CD4-positive, alpha-beta T cell treated with Interleukin-17A for 4 hours (primary cell): ENCODE measurements around the gene LENG8.

Experiments used
- DNase-seq: peaks from one replicate; pipeline ENCODE4 v3.0.0-alpha.2; 2020; ENCODE audit warnings: mixed read lengths

Gene LENG8

GRCh38 chr19:54448774-54449700 is at the start of gene LENG8:
Gene LENG8, plus strand, starts transcription at chr19:54449199. Its CDS starts 2,146 bp downstream, at chr19:54451345.
- peak; percentile 97 for DNase-seq

GRCh38 chr19:54400913-54401312 is 48.1 kb upstream of the LENG8 start:
- no peak for DNase-seq

DNA sequence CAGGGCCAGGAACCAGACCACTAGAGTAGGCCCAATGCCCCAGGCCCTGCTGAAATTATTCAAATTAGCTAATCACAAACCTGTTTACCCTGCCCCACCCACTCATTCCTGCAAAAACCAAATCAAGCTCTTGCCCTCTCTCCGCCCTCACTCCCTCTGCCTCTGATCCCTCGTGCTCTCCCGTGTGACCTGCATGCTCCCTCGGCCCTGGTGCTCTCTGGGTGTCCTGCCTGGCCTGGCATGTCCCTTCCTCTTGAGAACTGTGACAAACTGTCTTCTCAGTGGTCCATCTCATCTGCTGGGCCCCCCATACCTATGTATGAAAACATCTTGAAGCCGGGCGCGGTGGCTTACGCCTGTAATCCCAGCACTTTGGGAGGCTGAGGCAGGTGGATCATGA is 45.9 kb upstream of the LENG8 start:
- DNase-seq: no peak

- no peak for DNase-seq
Measured at GRCh38 chr19:54405628-54406027, 43.4 kb upstream of the LENG8 start.

DNA sequence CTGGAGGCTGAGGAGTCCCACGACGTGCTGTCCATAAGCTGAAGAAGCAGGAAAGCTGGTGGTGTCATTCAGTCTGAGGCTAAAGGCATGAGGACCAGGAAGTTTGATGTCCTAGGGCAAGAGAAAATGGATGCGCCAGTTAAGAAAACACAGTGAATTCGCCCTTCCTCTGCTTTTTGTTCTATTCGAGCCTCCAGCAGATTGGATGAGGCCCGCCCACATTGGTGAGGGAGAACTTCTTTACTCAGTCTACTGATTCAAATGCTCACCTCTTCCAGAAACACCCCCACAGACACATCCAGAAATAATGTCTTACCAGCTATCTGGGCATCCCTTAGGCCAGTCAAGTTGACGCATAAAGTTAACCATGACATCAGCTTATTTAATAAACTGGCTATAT is 41.2 kb upstream of the LENG8 start:
- DNase-seq: no peak

- no peak for DNase-seq
Measured at GRCh38 chr19:54408456-54409026, 40.5 kb upstream of the LENG8 start.

- DNase-seq: no peak
Measured at GRCh38 chr19:54411033-54411432, 38.0 kb upstream of the LENG8 start.

DNA sequence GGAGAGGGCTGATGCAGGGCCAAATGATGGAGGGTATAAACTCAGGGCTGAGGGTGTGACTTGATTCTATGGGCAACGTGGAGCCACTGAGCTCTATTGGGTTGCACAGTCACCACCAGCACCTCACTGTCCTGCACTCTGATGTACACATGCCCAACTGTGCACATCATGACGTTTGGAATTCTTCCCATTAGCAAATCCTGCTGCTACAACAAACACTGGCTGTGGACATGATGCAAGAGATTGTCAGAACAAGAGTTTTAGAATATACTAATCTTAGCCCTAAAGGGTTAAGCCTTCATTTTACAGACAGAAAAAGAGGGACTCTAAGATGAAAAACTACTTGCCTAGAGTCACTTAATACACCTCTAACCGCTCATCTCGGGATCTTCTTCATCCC is 36.1 kb upstream of the LENG8 start:
- DNase-seq: no peak

GRCh38 chr19:54414156-54414555 is 34.8 kb upstream of the LENG8 start:
- no peak for DNase-seq

- peak; percentile 42 for DNase-seq
Measured at GRCh38 chr19:54415208-54415900, 33.6 kb upstream of the LENG8 start, which contains the start of gene TTYH1. Gene TTYH1, plus strand, starts transcription at chr19:54415464. Its CDS starts 89 bp downstream, at chr19:54415553.

DNA sequence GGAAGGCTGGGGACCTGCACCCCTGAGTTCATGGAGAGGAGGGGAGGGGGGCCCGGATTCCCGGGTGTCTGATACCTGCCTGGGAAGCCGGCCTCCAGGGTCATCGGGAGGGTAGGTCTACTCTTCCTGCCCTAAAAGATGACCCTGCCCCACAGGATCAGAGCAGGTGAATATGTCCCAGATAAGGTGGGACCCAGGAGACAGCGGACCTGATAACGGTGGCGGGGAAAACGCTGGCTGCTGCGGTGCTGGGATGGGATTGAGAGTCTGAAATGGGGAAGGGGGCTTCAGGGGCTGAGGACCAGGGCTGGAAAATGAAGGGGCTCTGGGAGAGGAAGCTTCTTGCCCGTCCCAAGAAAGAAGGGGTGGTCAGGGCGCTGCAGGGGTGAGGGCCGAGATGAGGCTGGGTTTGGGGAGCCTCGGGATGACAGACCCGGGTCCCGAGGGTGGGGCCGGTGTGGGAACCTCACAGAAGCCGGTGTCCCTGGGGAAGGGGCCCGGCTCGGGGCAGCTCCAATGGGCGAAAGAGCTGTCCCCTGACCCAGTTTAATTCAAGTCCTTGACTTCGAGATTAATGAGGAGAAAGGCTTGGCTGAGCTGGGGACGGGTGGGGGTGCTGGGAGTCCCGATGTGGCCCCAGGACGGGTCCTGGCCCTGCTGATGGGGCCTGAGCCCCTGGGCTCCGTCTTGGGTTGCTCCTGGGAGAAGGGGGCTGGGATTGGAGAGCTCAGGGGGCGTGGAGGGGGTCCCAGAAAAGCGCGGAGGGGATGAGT is 32.9 kb upstream of the LENG8 start:
- no peak for DNase-seq

- no peak for DNase-seq
Measured at GRCh38 chr19:54416695-54417491, 32.1 kb upstream of the LENG8 start.

DNA sequence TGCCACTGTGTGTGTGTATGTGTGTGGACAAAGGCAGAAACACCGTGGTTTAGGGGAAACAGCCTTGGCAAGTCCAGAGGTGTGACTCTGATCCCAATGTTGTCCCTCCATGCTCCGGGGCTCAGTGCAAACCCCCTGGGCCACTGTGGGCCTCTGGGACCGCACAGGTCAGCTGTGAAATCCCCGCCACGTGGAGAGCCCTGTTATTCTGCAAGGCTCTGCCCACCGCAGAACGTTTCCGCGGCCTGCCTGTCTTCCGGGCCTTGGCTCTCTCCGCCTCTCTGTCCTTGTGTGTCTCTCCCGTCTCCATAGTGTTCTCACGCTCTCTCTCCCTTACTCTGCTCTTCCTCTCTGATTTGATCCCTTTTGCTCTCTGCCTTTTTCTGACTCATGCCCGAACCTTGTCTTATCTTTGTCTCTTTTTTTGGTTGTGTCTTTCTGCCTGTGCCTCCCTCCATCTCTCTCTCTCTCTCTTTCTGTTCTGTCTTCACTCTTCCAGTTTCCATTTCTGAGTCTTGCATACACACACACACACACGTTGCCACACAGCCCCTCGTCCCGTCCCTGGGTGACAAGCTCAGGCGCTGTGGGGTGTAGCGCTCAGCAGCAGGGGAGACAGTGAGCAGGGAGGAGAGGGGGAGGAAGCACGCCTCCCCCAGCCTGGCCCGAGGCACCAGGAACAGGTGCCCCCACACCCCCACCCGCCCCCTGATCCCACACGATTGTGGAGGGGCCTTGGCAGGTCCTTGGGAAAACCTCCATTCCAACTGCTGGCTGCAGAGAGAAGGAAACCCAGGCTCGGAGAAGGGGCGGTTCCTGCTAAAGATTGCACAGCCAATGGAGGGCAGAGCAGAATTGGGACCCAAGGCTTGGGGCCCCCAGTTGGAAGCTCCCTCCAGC is 30.7 kb upstream of the LENG8 start:
- peak; percentile 27 for DNase-seq

DNA sequence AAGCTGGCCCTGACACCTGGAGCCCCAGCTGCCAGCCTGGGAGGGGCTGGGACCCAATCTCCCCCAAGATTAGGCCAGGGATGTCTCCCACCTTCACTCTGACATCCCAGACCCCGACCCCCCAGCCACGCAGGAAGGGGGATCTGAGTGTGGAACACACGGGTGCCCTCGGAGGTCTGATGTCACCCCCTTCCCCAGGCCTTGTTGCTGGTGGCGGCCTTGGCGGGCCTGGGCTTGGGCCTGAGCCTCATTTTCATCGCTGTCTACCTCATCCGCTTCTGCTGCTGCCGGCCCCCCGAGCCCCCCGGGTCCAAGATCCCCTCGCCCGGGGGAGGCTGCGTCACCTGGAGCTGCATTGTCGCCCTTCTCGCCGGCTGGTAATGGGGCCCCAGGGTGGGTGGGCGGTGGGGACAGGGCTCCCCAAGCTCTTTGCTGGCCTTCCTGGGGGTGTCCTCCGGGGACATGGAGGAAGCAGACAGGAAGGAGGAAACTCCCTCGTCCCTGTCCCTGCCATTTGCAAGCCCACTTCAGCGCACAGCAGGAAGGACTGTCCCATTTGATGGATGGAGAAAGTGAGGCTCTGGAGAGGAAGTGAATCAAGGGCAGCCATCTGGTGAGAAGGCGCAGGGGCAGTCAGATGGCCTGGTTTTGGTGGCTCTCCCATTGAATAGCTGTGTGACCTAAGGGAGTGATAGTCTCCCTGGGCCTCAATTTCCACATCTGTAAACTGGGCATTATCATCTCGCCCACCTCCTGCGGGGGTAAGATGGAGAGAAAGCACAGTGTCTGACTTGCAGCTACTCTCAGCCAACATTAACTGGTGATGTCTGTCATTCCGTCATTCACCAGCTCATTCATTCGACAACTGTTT is 29.8 kb upstream of the LENG8 start:
- DNase-seq: no peak

DNA sequence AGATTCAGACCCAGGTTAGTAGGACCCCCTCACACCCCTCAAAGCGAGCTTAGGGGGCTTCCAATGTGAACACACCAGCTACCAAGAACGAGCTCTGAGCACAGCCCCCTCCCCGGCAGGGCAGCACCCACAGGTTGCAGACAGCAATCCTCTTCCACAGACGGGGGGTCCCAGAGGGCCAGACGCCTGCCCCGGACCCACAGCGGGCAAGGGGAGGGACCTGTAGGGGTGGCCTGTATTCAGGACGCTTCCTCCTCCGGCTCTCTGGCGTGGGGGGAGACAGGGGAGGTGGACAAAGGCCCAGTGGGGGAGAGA is 29.0 kb upstream of the LENG8 start:
- no peak for DNase-seq

DNA sequence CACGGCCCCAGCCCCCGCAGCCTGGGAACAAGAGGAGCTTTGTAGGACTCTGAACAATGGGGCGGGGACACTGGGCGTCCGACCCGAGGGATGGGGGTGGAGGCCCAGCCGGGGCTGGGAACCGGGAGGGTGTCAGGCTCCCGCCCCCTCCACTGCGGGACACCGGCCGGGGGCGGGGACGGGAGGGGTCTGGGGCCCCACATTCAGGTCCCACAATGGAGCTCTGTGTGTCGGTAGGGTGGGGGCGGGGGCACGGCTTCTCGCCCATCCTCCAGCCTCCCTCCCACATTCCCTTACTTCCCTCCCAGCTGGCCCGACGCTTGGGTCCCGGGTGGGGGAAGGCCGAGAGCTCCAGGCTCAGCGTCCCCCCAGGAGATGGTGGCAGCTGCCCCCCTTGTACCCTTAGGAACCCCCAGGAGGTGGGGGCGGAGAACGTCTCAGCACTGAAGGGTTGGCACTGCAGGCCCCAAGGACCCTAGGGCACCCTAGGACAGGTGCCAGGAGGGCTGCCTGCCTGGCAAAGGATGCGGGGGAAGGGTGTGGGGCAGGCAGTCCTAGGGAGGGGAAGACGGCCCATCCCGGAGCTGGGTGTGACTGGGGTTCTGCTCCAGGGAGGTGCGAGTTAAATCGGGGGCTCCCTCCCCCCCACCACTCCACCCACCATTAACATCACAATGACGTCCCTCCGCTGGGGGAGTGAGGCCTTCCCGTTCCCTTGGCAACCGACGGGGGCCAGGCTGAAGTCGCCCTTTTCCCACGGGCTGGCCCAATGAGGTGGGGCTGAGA is 28.4 kb upstream of the LENG8 start:
- DNase-seq: no peak

GRCh38 chr19:54421169-54421516 is 27.9 kb upstream of the LENG8 start:
- DNase-seq: no peak

DNA sequence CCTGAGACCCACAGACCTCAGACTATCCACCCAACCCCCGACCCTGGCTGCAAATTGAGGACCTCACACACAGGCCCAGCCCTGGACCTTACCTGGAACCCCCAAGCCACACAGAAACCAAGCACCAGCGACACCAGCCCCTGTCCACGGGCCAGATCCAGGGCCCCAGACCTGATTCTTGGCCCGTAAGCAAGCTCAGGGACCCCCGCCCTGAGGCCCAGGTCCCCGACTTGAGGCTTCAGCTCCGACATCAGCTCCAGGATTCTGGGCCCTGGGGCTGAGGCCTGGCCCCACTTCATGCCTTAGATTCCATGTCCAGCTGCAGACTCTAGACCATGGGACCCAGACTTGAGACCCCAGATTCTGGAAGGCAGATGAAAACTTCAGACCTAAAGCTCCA is 27.5 kb upstream of the LENG8 start:
- no peak for DNase-seq

- DNase-seq: no peak
Measured at GRCh38 chr19:54422136-54422535, 26.9 kb upstream of the LENG8 start.
